ENCODE results near the gene YWHAQ.
"Not testable (repeated sequence)": the region's sequence is repeated elsewhere in the genome, so short reads cannot be mapped to it uniquely, and the experiment has no call there.

The YWHAQ gene

DNA sequence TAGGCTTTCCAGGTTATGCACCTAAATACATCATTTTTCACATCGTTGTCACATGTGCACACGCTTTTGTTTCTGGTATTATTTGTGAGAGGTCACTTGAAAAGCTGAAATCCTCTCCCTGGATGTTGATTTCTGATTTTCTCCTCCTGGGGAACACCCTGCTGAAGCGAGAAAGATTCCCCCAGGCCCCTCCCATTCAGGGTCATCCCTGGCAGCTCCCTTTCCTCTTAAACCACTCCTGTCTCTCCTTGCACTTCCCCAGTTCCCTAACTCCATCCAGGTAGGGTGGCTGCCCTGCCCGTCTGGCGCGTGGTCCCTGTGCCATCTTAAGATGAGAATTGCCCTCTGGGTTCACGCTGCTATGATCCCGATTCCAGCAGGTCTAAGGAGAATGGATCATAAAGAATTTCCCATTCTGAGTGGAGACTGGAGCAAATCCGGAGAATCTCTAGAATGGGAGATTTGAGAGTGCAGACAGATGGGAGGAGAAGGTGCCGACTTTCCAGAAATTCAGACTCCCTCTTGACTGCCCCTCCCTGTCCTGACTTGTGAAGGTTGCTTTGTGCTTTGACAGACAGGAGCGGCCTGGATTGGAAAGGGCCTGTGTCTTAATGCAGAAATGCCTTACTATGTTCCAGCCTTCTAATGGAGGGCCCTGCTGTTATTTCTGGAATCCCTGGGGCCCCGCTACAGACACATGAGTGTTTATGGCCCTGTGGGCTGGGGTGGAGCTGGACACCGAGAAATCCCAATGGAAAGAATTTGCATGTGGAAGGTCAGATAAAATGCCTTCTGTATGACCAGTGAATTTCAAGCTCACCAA is 1.3 kb upstream of the YWHAQ start:
- no peak for DNase-seq

DNA sequence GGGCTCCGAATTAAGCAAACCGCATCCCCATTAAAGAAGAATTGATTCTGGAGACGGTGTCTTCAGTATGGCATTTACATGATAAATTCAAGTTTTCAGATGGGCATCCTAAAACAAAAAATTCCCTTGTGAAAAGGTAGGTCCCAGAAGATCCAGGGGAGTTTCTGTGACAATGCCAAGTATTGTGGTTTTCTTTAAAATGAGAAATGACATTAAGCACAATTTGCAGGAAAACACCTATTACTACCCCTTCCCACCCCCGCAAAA is 689 bp upstream of the YWHAQ start:
- DNase-seq, result no peak

DNA sequence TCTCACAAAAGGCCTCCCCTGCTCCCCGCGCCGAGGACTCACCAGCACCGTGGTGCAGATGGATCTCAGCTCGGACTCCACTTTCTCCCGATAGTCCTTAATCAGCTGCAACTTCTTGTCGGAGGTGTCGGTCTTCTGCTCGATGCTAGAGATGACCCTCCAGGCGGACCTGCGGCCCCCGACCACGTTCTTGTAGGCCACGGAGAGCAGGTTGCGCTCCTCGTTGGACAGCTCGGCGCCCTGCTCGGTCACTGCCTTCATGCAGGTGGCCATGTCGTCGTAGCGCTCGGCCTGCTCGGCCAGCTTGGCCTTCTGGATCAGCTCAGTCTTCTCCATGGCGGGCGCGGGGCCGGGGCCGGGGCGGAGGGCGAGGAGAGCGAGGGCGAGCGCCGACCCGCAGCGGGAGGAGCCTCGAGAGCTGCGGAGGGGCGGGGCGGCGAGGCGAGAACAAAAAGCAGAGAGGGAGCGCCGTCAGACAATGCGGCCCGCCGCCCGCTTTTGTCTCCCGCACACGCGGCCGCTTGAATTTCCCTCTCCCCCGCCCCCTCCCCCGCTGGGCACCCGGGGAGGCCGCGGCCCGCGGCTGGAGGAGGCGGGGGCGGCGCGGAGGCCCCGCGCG is 571 bp downstream of the YWHAQ start:
- DNase-seq, result peak; percentile 59

GRCh38 chr2:9629222-9630116 is 1.3 kb downstream of the YWHAQ start:
- no peak for DNase-seq

- no peak for DNase-seq
Measured at GRCh38 chr2:9627310-9627709, 3.5 kb downstream of the YWHAQ start.

DNA sequence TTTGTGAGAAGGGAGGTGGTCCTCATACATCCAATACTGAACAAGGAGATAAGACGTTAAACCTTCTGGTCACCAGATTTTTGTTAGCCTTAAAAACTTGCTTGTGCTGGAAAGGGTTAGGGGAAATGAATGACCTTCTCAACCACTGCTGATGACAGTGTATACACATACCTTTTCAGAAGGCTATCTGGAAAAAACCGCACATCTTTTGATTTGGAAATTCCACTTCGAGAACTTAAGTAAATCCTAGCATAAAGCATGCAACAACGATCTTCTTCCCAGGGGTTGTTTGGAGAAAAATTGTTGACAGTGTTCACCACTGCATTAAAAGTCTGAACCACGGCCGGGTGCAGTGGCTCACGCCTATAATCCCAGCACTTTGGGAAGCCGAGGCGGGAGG is 7.6 kb downstream of the YWHAQ start:
- DNase-seq, result no peak

DNA sequence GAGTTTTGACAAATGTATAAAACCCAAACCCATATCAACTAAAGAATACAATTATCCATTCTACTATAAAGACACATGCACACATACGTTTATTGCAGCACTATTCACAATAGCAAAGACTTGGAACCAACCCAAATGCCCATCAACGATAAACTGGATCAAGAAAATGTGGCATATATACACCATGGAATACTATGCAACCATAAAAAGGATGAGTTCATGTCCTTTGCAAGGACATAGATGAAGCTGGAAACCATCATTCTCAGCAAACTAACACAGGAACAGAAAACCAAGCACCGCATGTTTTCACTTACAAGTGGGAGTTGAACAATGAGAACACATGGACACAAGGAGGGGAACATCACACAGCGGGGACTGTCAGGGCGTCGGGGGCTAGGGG is 9.1 kb downstream of the YWHAQ start:
- not testable (repeated sequence) for DNase-seq

- DNase-seq, result no peak
Measured at GRCh38 chr2:9618410-9618809, 12.4 kb downstream of the YWHAQ start.

DNA sequence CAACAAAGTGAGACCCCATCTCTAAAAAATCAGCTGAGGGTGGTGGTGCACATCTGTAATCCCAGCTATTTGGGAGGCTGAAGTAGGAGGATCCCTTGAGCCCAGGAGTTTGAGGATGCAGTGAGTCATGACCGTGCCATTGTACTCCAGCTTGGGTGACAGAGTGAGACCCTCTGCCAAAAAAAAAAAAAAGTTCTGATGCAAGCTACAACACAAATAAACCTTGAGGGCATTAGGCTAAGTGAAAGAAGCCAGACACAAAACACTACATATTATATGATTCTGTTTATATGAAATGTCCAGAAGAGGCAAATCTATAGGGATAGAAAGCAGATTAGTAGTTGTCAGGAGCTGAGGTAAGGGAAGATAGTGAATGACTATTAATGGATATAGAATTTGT is 13.0 kb downstream of the YWHAQ start:
- DNase-seq, result no peak

GRCh38 chr2:9617296-9617695 is 13.5 kb downstream of the YWHAQ start:
- DNase-seq, result no peak

DNA sequence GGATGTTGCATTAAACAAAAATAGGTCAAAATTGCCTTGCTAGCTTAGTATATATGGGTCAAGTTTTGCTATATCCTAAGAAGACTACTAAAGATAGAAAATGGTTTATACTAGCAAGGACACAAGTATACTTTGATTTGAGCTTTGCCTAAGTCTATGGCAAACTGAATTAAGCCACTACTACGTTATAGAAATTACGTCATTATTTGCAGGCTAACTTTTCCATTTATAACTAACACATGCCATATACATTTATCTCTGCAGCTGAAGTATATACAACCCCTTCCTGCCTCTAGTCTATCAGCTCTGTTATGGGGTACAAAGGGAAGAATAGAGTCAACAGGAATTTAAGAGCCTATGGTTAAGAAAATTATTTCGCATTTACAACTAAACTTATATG is 16.2 kb downstream of the YWHAQ start:
- DNase-seq, result no peak

GRCh38 chr2:9613291-9613690 is 17.5 kb downstream of the YWHAQ start:
- no peak for DNase-seq

DNA sequence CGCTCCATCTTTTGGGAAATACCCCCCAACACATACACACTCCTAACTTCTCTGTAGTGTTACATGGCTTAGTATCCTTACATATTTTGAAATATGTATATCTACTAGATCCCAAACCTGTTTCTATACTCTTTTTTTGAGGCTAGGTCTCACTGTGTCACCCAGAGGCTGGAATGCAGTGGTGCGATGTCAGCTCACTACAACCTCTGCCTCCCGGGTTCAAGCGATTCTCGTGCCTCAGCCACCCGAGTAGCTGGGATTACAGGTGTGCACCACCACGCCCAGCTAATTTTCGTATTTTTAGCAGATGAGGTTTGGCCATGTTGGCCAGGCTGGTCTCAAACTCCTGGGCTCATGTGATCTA is 19.3 kb downstream of the YWHAQ start:
- DNase-seq, result not testable (repeated sequence)

- DNase-seq, result no peak
Measured at GRCh38 chr2:9610781-9611548, 19.8 kb downstream of the YWHAQ start.

- DNase-seq, result not testable (repeated sequence)
Measured at GRCh38 chr2:9608491-9608890, 22.3 kb downstream of the YWHAQ start.

- no peak for DNase-seq
Measured at GRCh38 chr2:9602412-9602811, 28.4 kb downstream of the YWHAQ start.

GRCh38 chr2:9601397-9601796 is 29.4 kb downstream of the YWHAQ start:
- DNase-seq, result no peak

DNA sequence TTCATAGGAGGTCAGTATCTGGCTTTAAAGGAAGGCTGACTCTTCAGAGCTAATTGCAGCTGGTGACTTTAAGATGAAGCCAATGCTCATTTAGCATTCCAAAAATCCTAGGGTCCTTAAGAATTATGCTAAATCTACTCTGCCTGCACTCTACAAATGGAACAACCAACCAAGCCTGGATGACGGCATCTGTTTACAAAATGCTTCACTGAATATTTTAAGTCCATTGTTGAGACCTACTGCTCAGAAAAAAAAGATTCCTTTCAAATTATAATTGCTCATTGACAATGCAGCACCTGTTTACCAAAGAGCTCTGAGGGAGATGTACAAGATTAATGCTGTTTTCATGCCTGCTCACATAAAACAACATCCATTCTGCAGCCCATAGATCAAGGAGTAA is 31.4 kb downstream of the YWHAQ start:
- no peak for DNase-seq

DNA sequence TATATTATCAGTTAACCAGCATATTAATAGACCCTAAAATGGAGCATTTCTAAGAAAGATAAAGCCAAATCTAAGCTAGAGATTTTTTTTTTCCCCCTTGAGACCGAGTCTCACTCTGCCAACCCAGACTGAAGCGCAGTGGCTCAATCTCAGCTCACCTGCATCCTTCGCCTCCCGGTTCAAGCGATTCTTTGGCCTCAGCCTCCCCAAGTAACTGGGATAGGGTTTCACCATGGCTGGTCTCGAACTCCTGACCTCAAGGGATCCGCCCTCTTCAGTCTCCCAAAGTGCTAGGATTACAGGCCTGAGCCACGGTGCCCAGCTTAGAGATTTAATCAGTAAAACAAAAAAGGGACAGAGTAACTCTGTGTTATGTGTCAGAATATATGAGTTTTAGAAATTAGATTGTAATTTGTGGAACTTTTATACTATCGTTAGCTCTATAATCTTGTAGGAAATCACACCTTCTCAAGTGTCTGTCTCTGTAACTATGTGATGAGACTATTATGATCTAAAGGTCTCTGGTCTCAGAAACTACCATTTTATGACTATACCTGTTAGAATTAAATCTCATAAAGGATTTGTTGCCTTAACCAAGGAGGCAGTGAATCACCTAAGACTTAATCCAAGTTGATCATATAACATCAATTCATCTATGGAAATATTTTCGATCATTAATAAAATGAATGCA is 34.0 kb downstream of the YWHAQ start:
- no peak for DNase-seq

GRCh38 chr2:9595746-9596145 is 35.1 kb downstream of the YWHAQ start:
- DNase-seq, result no peak

- DNase-seq, result not testable (repeated sequence)
Measured at GRCh38 chr2:9595256-9595655, 35.5 kb downstream of the YWHAQ start.

- no peak for DNase-seq
Measured at GRCh38 chr2:9594366-9595054, 36.3 kb downstream of the YWHAQ start.

Measured in NCI-H1092 (cell line).